A673 (cell line): ENCODE data around the gene DDX51.

Experiments used
- CTCF ChIP-seq: fragments of 300-800, 200-600 bp; sonication (generic); conservative IDR thresholded peaks from 2 replicates; pipeline ENCODE4 v1.5.1; 2017; ENCODE audit warnings: low read depth, mild to moderate bottlenecking, antibody characterized with exemption, low read length, moderate library complexity, mixed read lengths
- EZH2 ChIP-seq: fragments of 200-600 bp; sonication (generic); IDR thresholded peaks from 2 replicates; pipeline ENCODE4 v1.6.1; 2017; ENCODE audit warnings: borderline replicate concordance, low read depth, mild to moderate bottlenecking, mixed read lengths, antibody characterized with exemption, low read length; ENCODE audit not compliant: poor library complexity, severe bottlenecking

GRCh38 chr12:132173135-132174014, 29.3 kb upstream of the DDX51 start:
- TF ChIP-seq CTCF (no peak), EZH2 (no peak)
